Panc1 (cell line): ENCODE results near the gene THUMPD2. TPM values are rescaled to one million over a fixed set of nuclear protein-coding genes. Genes with fewer than 3 reads are reported as not detected.
A peak's percentile ranks its signal among the peaks of the same experiment; 100 is the strongest.

Experiments used
- ATAC-seq: fragments of 200-7000 bp; cut with Tn5 transposase; 2 replicates; pipeline ENCODE4 v1.9.1; 2020; ENCODE audit warnings: mild to moderate bottlenecking, moderate library complexity
- BruUV-seq: library from RNA; stranded (reverse); fragments of 400-500 nt; replicated peaks from 2 replicates; lab custom pipeline; 2021; lab: Mats Ljungman, UMichigan
- CTCF ChIA-PET: fragments of 300-600 bp; sonication (Branson Sonifier 250); formaldehyde crosslinking; loops from one replicate; lab custom pipeline; 2022; ENCODE audit warnings: antibody characterized with exemption; lab: Charles Lee
- POLR2A ChIA-PET: fragments of 300-600 bp; sonication (Branson Sonifier 250); formaldehyde crosslinking; loops from one replicate; lab custom pipeline; 2022; ENCODE audit warnings: antibody characterized with exemption; lab: Charles Lee
- DNase-seq: peaks from one replicate; pipeline ENCODE4 v3.0.0-alpha.2; 2010; ENCODE audit warnings: low read depth, low spot score
- H3K27ac ChIP-seq: 2 replicates; pipeline ENCODE4 v1.5.1; 2011; ENCODE audit warnings: mild to moderate bottlenecking, low read length, inconsistent platforms
- H3K27me3 ChIP-seq: fragments of 200-500 bp; sonication (Bioruptor generic); 2 replicates; pipeline ENCODE4 v1.6.0; 2014; ENCODE audit warnings: low read length, inconsistent platforms; ENCODE audit not compliant: control insufficient read depth, insufficient read depth
- H3K36me3 ChIP-seq: fragments of 200-500 bp; sonication (Bioruptor generic); 2 replicates; pipeline ENCODE4 v1.5.1; 2014; ENCODE audit warnings: inconsistent platforms, mild to moderate bottlenecking, low read length, moderate library complexity; ENCODE audit not compliant: control insufficient read depth, insufficient read depth
- H3K4me1 ChIP-seq: 2 replicates; pipeline ENCODE4 v1.5.1; 2011; ENCODE audit warnings: inconsistent platforms, mild to moderate bottlenecking, low read length, moderate library complexity; ENCODE audit not compliant: control insufficient read depth, insufficient read depth
- H3K4me3 ChIP-seq, 2 experiments: 2 replicates each; pipeline ENCODE4 v1.5.1; 2011 to 2012; ENCODE audit warnings: low read depth in 2 of 2, low read length in 2 of 2, mild to moderate bottlenecking in 2 of 2, inconsistent platforms in 1 of 2, moderate library complexity in 1 of 2
- H3K9me3 ChIP-seq: fragments of 200-500 bp; sonication (Bioruptor generic); 2 replicates; pipeline ENCODE4 v1.5.1; 2014; ENCODE audit warnings: low read depth, mild to moderate bottlenecking, inconsistent platforms, low read length, moderate library complexity; ENCODE audit not compliant: control insufficient read depth, insufficient read depth
- POLR2AphosphoS5 ChIP-seq: IDR thresholded peaks from 2 replicates; pipeline ENCODE4 v1.6.1; 2012; ENCODE audit warnings: mild to moderate bottlenecking, low read depth, low read length, moderate library complexity
- SIN3A ChIP-seq: IDR thresholded peaks from 2 replicates; pipeline ENCODE4 v1.6.1; 2012; ENCODE audit warnings: low read depth, mild to moderate bottlenecking, low read length, moderate library complexity, borderline replicate concordance; ENCODE audit not compliant: insufficient read depth
- TCF7L2 ChIP-seq: IDR thresholded peaks from 2 replicates; pipeline ENCODE4 v1.6.1; 2011; ENCODE audit warnings: mild to moderate bottlenecking, low read depth, low read length, inconsistent platforms
- in situ Hi-C: cut with HindIII; loops from 2 replicates; pipeline ENCODE4 v1.10.0; 2016; ENCODE audit warnings: low sequenced_read_pairs, low pct_unique_long_range_greater_than_20kb
- intact Hi-C: fragments of 100-400 bp; cut with micrococcal nuclease; formaldehyde crosslinking; loops from one replicate; pipeline ENCODE4 v1.10.0; 2022; ENCODE audit not compliant: unreplicated experiment
- total RNA-seq: library from RNA; stranded (reverse); gene quantifications from one replicate; pipeline ENCODE4 v1.2.1, GENCODE V29; 2021; ENCODE audit not compliant: unreplicated experiment
- TF ChIP-seq, protein P1 (sequence below): fragments of 450-650 bp; IDR thresholded peaks from 2 replicates; pipeline ENCODE4 v1.5.1; 2017; ENCODE audit warnings: mild to moderate bottlenecking
- TF ChIP-seq, protein P2 (sequence below), 2 experiments: IDR thresholded peaks; 2 replicates each; pipeline ENCODE4 v1.6.1; 2011 to 2012; ENCODE audit warnings: low read depth in 2 of 2, control low read depth in 1 of 2, low read length in 1 of 2, mild to moderate bottlenecking in 1 of 2, moderate library complexity in 1 of 2; ENCODE audit not compliant: insufficient read depth in 1 of 2

THUMPD2 gene
- total RNA-seq, 1 experiment from 2014 or later, result 13.7 TPM

DNA sequence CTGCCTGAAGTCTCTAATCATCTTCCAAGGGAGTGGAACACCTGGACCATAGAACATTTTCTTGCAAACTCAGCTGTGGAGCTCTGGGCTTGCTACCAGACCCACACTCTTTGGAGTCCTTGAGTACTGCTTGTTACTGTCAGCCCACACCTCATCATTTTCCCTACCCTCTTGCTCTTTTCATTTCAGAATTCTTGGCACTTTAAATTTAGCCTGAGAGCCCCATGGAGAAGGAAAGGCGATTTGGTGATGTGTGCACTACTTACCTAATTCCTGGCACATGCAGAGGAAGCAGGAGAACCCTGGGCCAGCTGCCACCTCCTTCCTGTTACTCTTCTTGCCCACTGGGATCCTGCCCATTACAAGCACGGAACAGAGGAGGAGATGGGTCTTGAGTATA lies 81.6 kb downstream of the THUMPD2 start:
- TF ChIP-seq TCF7L2 (no peak), POLR2AphosphoS5 (no peak), SIN3A (no peak)
- TF ChIP-seq, protein P1, sequence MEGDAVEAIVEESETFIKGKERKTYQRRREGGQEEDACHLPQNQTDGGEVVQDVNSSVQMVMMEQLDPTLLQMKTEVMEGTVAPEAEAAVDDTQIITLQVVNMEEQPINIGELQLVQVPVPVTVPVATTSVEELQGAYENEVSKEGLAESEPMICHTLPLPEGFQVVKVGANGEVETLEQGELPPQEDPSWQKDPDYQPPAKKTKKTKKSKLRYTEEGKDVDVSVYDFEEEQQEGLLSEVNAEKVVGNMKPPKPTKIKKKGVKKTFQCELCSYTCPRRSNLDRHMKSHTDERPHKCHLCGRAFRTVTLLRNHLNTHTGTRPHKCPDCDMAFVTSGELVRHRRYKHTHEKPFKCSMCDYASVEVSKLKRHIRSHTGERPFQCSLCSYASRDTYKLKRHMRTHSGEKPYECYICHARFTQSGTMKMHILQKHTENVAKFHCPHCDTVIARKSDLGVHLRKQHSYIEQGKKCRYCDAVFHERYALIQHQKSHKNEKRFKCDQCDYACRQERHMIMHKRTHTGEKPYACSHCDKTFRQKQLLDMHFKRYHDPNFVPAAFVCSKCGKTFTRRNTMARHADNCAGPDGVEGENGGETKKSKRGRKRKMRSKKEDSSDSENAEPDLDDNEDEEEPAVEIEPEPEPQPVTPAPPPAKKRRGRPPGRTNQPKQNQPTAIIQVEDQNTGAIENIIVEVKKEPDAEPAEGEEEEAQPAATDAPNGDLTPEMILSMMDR, result no peak
- TF ChIP-seq, protein P2, sequence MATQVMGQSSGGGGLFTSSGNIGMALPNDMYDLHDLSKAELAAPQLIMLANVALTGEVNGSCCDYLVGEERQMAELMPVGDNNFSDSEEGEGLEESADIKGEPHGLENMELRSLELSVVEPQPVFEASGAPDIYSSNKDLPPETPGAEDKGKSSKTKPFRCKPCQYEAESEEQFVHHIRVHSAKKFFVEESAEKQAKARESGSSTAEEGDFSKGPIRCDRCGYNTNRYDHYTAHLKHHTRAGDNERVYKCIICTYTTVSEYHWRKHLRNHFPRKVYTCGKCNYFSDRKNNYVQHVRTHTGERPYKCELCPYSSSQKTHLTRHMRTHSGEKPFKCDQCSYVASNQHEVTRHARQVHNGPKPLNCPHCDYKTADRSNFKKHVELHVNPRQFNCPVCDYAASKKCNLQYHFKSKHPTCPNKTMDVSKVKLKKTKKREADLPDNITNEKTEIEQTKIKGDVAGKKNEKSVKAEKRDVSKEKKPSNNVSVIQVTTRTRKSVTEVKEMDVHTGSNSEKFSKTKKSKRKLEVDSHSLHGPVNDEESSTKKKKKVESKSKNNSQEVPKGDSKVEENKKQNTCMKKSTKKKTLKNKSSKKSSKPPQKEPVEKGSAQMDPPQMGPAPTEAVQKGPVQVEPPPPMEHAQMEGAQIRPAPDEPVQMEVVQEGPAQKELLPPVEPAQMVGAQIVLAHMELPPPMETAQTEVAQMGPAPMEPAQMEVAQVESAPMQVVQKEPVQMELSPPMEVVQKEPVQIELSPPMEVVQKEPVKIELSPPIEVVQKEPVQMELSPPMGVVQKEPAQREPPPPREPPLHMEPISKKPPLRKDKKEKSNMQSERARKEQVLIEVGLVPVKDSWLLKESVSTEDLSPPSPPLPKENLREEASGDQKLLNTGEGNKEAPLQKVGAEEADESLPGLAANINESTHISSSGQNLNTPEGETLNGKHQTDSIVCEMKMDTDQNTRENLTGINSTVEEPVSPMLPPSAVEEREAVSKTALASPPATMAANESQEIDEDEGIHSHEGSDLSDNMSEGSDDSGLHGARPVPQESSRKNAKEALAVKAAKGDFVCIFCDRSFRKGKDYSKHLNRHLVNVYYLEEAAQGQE (IDR thresholded peaks at IDR 0.05; ENCODE audit: insufficient read depth in 1 of 2, low read depth in 2 of 2, low read length in 1 of 2), result no peak
- no peak overlapping the region for H3K4me3 ChIP-seq
- no peaks in the 10 kb centered on the region for H3K36me3 ChIP-seq
- peaks cover 13% of the 10 kb centered on the region for H3K9me3 ChIP-seq
- ChIA-PET CTCF (interaction anchor here (1.3 kb wide), 1 partner anchor 104 kb away, joined by 13 read pairs; no protein-coding TSS in a partner anchor), POLR2A (interaction anchor here (0.8 kb wide), 1 partner anchor 38 kb away, joined by 3 read pairs; no protein-coding TSS in a partner anchor)
- ATAC-seq (no peak), DNase-seq (no peak)
- H3K27me3 ChIP-seq, result no peaks in the 10 kb centered on the region
- H3K4me1 ChIP-seq, result no peaks in the 10 kb centered on the region
- intact Hi-C loops (loop anchor here (5.0 to 10.0 kb wide), 2 partner anchors 185 to 323 kb away; no protein-coding TSS in a partner anchor), in situ Hi-C loops (no loop called here)
- H3K27ac ChIP-seq, result no peak overlapping the region
- BruUV-seq, result no TSS peak

DNA sequence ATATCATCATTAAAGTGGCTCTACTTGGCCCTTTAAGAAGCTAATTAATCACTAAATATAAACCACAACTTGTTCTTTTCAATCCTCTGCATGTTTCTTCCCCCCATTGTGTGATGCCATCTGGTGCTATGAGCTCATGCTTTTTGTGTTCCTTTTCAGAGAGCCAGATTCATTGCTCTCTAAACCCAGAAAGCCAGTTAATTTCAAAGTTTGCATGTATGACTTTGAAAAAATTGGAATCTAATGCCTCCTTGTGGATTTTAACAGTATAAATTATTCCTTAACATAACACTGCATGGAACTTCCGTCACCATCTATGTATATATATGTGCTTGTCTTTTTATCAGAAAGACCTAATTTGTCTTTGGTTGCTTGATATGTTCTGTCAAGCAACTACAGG lies 82.2 kb downstream of the THUMPD2 start:
- POLR2A ChIA-PET, result no interaction called here
- DNase-seq, result peak; percentile 13
- Histone ChIP-seq H3K4me1 (no peaks in the 10 kb centered on the region), H3K27me3 (no peaks in the 10 kb centered on the region), H3K9me3 (peaks cover 13% of the 10 kb centered on the region), H3K4me3 (no peak overlapping the region), H3K36me3 (no peaks in the 10 kb centered on the region), H3K27ac (no peak overlapping the region)
- TF ChIP-seq, protein P1, result peak; percentile 30; the same call in 1 of the 2 replicates
- TF ChIP-seq, protein P2 (IDR thresholded peaks at IDR 0.05; ENCODE audit: insufficient read depth in 1 of 2, low read depth in 2 of 2, low read length in 1 of 2), result no peak
- intact Hi-C loops, result loop anchor here (5.0 to 10.0 kb wide), 2 partner anchors 185 to 322 kb away; no protein-coding TSS in a partner anchor
- ATAC-seq, result no peak
- CTCF ChIA-PET, result interaction anchor here (0.6 to 1.2 kb wide), 2 partner anchors 104 to 749 kb away, joined by 3 to 4 read pairs; no protein-coding TSS in a partner anchor
- no TSS peak for BruUV-seq
- in situ Hi-C loops, result no loop called here
